GM18873 (cell line): ENCODE data around the gene COG1.

Experiments used
- ATAC-seq: cut with Tn5 transposase; IDR thresholded peaks from one replicate; pipeline ENCODE4 v1.9.1; 2021; ENCODE audit warnings: mild to moderate bottlenecking, moderate library complexity, moderate number of reproducible peaks; ENCODE audit not compliant: unreplicated experiment, low FRiP score

Gene COG1

DNA sequence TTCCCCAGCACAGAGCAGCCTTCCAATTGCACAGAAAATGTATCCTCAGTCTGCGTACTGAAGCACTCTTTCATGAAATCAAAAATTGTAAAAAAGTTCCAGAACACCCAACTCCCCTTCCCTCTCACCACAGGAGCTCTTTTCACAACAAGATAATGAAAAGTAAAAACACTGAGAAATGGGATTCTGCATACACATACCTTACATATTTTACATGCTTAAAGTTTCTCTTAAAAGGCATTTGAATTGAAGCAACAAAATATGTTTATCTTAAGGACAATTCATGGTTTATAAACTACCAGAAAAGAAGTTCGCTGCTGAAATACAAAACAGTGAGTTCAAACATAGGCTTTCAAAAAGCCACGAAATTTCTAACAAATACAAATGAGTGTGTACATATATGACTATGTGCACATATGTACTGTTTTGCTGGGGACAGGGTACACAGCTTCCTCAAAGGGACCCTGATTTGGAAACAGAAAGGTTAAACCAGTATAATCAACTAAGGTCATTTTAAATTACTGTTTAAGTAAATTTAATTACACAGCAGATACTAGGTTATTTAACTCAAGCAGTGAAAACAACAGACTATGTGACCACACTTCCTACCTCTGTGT is 33.8 kb downstream of the COG1 start:
- no peak for ATAC-seq

DNA sequence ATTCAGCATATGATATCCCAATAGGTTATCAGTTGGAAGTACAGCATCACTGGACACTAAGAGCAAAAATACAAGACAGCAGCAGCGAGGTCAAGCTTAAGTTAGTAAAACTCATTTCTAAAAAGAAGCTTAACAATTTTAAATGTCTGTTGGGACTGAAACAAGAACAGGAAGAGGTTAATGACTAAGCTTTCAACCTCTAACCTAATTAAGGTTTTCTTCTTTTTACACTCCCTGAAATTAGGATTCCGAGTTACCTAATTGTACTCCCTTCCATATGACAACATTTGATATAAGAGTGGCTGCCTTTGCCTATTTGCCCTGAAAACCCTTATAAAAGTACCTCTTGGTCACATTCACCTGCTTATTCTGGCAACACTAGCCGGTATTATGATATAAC is 34.5 kb downstream of the COG1 start:
- ATAC-seq = no peak

DNA sequence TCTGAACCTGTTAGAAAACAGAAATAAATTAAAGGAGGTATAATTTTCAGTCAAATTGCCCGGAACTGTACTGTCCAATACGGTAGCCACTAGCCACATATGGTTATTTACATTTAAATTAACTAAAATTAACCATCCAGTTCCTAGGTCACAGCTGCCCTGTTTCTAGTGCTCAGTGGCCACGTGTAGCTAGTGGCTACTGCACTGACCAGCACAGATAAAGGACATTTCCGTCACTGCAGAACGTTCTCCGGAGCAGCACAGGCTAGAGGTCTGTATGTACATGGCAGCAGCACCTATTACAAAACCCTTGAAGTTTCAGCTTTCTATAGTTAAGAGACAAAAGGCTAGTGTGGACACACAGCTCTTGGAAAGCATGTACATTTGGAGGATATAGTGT is 35.1 kb downstream of the COG1 start:
- ATAC-seq = no peak

GRCh38 chr17:73228748-73229236 is 35.9 kb downstream of the COG1 start:
- no peak for ATAC-seq

DNA sequence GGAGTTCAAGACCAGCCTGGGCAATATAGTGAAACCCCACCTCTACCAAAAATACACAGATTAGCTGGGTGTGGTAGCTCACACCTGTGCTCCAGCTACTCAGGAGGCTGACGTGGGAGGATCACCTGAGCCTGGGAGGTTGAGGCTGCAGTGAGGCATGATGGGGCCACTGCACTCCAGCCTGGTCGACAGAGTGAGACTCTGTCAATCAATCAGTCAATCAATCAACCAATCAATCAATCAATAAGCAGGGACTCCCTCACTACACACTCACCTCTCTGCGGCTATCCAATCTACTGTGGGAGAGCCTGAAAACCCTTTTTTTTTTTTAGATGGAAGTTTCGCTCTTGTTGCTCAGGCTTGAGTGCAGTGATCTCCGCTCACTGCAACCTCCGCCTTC is 37.2 kb downstream of the COG1 start:
- no peak for ATAC-seq

GRCh38 chr17:73231395-73231794 is 38.5 kb downstream of the COG1 start:
- ATAC-seq = no peak

DNA sequence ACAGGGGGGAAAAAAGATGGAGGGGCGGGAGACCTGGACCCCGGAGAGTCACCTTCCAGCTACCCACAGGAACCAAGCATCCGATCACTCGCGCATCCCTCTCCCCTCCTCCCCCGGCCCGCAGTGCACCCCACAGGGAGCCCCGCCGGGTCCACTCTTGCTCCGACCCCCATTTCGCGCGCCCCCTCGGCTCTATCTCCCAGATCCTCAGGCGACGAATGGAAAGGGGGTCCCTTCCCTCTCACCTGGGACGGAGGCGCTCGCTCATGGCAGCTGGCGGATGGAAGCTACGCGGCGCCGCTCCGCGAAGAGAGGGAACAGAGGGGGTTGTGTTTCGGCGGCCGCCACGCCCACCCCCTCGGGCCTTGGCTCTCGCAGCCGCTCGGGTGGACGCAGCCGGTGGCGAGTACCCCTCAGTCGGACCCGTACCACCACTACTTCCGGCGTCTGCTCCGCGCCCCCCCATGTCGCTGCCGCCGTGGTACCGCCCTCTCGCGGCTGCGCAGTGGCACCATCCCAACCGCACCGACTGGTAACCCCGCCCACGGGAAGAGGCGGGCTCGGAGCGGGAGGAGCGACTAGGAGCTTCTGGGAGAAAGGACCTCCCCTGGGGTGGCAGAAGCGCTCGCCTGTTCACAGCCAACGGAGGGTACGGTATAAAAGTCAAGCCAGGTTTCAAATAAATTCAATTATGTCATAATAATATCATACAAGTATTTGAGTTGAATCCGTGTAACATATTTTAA is 39.2 kb downstream of the COG1 start:
- peak; percentile 74 for ATAC-seq

- ATAC-seq = peak; percentile 9
Measured at GRCh38 chr17:73232587-73233373, 39.9 kb downstream of the COG1 start.

DNA sequence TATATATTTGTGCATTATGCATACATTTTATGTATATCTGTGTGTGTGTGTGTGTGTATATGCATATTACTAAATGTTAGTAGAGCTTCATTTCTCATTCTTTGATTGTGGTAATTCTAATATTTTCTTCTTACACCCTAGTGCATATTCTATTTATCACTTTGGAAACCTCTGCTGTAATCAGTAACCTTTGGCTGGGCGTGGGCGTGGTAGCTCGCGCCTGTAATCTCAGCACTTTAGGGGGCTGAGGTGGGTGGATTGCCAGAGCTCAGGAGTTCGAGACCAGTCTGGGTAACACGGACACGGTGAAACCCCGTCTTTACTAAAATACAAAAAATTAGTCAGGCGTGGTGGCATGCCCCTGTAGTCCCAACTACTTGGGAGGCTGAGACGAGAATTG is 41.9 kb downstream of the COG1 start:
- no peak for ATAC-seq

GRCh38 chr17:73237714-73238113 is 44.9 kb downstream of the COG1 start:
- ATAC-seq = no peak

DNA sequence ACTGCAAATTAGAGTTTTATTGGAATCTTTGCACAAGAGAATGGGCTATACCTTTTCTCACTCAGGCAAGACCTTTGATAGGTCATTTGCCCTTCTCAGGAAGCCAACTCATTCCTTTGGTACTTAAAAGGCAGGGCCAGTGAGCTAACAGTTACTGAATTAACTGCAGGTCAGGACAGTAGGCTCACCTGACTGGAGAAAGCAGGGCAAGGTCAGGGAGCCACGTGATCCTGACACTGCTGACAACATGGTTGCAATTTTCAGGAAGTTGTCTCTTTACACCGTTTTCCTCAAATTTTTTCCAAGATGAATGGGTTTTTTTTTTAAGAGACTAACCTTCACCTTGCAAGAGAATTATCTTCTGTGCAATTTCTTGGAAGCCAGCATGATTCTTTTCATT is 47.7 kb downstream of the COG1 start:
- ATAC-seq = no peak

- ATAC-seq = no peak
Measured at GRCh38 chr17:73247726-73248125, 54.9 kb downstream of the COG1 start.

DNA sequence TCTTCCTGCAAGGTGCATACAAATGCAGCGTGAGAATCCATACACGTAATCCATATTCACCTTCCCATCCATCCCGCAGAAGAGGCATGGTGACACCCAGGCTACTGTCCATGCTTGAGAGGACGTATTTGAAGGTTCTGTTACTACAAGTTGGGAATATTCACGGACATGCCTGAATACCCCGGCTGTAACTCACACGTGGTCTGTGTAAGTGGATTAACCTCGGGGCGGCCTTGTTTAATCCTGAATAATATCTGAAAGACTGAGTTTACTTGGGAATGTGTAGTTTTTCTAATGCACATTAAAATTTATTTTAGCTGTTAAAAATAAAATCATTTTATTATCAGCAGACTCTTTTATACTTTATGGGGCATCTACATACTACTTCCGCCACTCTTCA is 55.7 kb downstream of the COG1 start:
- ATAC-seq = no peak

- ATAC-seq = no peak
Measured at GRCh38 chr17:73249700-73250099, 56.8 kb downstream of the COG1 start.

- ATAC-seq = no peak
Measured at GRCh38 chr17:73250851-73251640, 58.2 kb downstream of the COG1 start.

GRCh38 chr17:73251871-73252270 is 59.0 kb downstream of the COG1 start:
- no peak for ATAC-seq

- ATAC-seq = no peak
Measured at GRCh38 chr17:73255671-73256181, 62.9 kb downstream of the COG1 start.

GRCh38 chr17:73256220-73256619 is 63.4 kb downstream of the COG1 start:
- no peak for ATAC-seq

- no peak for ATAC-seq
Measured at GRCh38 chr17:73257516-73257915, 64.7 kb downstream of the COG1 start.
